Measurements from ENCODE around the gene WDR64. TPM values are rescaled to one million over a fixed set of nuclear protein-coding genes. Genes with fewer than 3 reads are reported as not detected.

Gene WDR64
- total RNA-seq, 1 experiment from 2014 or later: not detected

DNA sequence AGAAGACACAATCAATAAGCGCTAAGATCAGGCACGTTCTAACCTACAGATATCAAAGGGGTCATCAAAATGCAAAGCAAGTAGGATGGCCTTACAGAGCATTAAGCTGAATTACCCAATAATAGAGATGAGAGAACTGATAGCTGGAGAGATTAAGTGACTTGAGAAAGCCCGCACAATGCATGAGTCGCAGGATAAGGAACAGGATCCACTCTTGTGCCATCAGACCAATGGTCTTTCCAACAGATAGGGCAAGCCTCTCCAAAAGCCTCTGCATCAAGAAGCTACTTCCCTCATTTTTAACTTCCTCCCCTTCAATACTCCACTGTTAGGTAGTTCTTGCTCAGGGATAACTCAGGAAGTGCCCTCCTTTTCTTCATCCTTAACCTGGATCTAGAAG is 14.5 kb upstream of the WDR64 start:
- DNase-seq (peak; percentile 53), ATAC-seq (no peak)
- Histone ChIP-seq H3K4me1 (ENCODE audit: insufficient read depth, low read length) (peaks cover 47% of the 10 kb centered on the region), H3K27ac (ENCODE audit: low read length) (no peak overlapping the region), H3K4me3 (ENCODE audit: low read length) (peak overlapping the region; percentile 77), H3K36me3 (ENCODE audit: low read depth, low read length) (peaks cover 25% of the 10 kb centered on the region), H3K79me2 (ENCODE audit: low read length) (peaks cover 72% of the 10 kb centered on the region), H3K9me3 (ENCODE audit: low read length) (no peaks in the 10 kb centered on the region), H3K27me3 (ENCODE audit: low read length) (no peaks in the 10 kb centered on the region), H3K9ac (ENCODE audit: low read length) (peak overlapping the region; percentile 79; the same call in 1 of the 2 replicates), H3K4me2 (ENCODE audit: low read length) (peak overlapping the region; percentile 88), H3K9me2 (replicated peaks; ENCODE audit: low read length) (no peaks in the 10 kb centered on the region), H4K20me1 (ENCODE audit: low read length) (peaks cover 34% of the 10 kb centered on the region), H3F3A (ENCODE audit: low read length, unreplicated experiment) (peaks cover 8% of the 10 kb centered on the region), H2AFZ (ENCODE audit: low read length) (no peak overlapping the region)
- intact Hi-C loops (cut with micrococcal nuclease): no loop called here
- TF ChIP-seq, protein P1, sequence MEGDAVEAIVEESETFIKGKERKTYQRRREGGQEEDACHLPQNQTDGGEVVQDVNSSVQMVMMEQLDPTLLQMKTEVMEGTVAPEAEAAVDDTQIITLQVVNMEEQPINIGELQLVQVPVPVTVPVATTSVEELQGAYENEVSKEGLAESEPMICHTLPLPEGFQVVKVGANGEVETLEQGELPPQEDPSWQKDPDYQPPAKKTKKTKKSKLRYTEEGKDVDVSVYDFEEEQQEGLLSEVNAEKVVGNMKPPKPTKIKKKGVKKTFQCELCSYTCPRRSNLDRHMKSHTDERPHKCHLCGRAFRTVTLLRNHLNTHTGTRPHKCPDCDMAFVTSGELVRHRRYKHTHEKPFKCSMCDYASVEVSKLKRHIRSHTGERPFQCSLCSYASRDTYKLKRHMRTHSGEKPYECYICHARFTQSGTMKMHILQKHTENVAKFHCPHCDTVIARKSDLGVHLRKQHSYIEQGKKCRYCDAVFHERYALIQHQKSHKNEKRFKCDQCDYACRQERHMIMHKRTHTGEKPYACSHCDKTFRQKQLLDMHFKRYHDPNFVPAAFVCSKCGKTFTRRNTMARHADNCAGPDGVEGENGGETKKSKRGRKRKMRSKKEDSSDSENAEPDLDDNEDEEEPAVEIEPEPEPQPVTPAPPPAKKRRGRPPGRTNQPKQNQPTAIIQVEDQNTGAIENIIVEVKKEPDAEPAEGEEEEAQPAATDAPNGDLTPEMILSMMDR (conservative IDR thresholded peaks at IDR 0.05; ENCODE audit: low read depth, low read length): no peak
- TF ChIP-seq EZH2 (IDR thresholded peaks at IDR 0.05; ENCODE audit: low read length, unreplicated experiment) (no peak), EZH2phosphoT487 (IDR thresholded peaks at IDR 0.05; ENCODE audit: borderline replicate concordance, low read length) (no peak)
- POLR2A ChIA-PET (ENCODE audit: unreplicated experiment): no interaction called here
- no TSS peak for BruUV-seq (replicated peaks)
- CTCF ChIA-PET: interaction anchor here (1.1 kb wide), 2 partner anchors 10 to 22 kb away, joined by 3 read pairs; no protein-coding TSS in a partner anchor

DNA sequence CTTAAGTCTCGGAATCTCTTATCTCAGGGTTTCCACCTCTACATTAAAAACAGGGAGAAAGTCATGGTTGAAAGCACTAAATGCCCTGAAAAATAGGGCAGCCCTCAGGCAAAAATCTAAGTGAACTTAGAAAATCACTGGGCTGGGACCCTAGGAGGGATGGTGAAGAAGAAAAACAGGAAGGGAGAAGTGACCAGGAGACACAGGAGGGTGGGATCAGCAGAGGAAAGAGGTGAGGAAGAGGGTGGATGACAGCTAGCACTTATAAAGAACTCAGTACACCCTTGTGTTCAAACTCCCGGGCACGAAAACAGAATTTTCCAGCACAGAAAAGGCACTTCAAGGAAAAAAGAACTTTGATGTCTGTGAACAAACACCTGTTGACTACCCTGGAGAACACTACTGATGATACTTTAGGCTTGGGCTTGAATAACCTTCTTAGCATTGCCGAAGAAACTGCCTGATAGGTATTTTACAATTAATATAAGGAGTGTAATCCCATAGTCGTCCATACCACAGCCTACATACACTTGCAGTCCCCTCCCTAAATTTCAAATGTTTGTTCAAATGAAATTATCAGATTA is 13.9 kb upstream of the WDR64 start:
- Histone ChIP-seq H3K9me2 (replicated peaks; ENCODE audit: low read length) (no peaks in the 10 kb centered on the region), H3K4me1 (ENCODE audit: insufficient read depth, low read length) (peaks cover 47% of the 10 kb centered on the region), H3K4me2 (ENCODE audit: low read length) (peak overlapping the region; percentile 88), H2AFZ (ENCODE audit: low read length) (no peak overlapping the region), H4K20me1 (ENCODE audit: low read length) (peaks cover 34% of the 10 kb centered on the region), H3K9ac (ENCODE audit: low read length) (peak overlapping the region; percentile 79; the same call in 1 of the 2 replicates), H3F3A (ENCODE audit: low read length, unreplicated experiment) (peaks cover 8% of the 10 kb centered on the region), H3K27me3 (ENCODE audit: low read length) (no peaks in the 10 kb centered on the region), H3K9me3 (ENCODE audit: low read length) (no peaks in the 10 kb centered on the region), H3K27ac (ENCODE audit: low read length) (no peak overlapping the region), H3K4me3 (ENCODE audit: low read length) (peak overlapping the region; percentile 77), H3K36me3 (ENCODE audit: low read depth, low read length) (peaks cover 24% of the 10 kb centered on the region), H3K79me2 (ENCODE audit: low read length) (peaks cover 67% of the 10 kb centered on the region)
- TF ChIP-seq EZH2 (IDR thresholded peaks at IDR 0.05; ENCODE audit: low read length, unreplicated experiment): no peak
- TF ChIP-seq EZH2phosphoT487 (IDR thresholded peaks at IDR 0.05; ENCODE audit: borderline replicate concordance, low read length): no peak
- TF ChIP-seq, protein P1 (conservative IDR thresholded peaks at IDR 0.05; ENCODE audit: low read depth, low read length): no peak
- intact Hi-C loops (cut with micrococcal nuclease): no loop called here
- CTCF ChIA-PET: interaction anchor here (1.1 kb wide), 2 partner anchors 11 to 22 kb away, joined by 3 read pairs; no protein-coding TSS in a partner anchor
- no TSS peak for BruUV-seq (replicated peaks)
- POLR2A ChIA-PET (ENCODE audit: unreplicated experiment): no interaction called here
- ATAC-seq: no peak
- DNase-seq: no peak
